Gastrocnemius medialis (tissue), 4 donors: ENCODE results near the gene EPHB2.

Experiments used
- CTCF ChIP-seq, 5 experiments: fragments of 450-650 bp in 3 of 5; fragments of 200-600 bp in 2 of 5; sonication (generic) in 2 of 5; IDR thresholded peaks in 4 of 5; conservative IDR thresholded peaks in 1 of 5; 1 replicate in 4 of 5; 2 replicates in 1 of 5; pipeline ENCODE4 v1.5.1; 2016 to 2019; ENCODE audit warnings: antibody characterized with exemption in 5 of 5, mild to moderate bottlenecking in 3 of 5, moderate library complexity in 3 of 5
- POLR2A ChIP-seq, 2 donors: fragments of 450-650 bp; IDR thresholded peaks; one replicate each; pipeline ENCODE4 v1.6.1; 2017; ENCODE audit warnings: antibody characterized with exemption in 2 of 2, mild to moderate bottlenecking in 2 of 2, moderate library complexity in 2 of 2

GRCh38 chr1:22747021-22747734 is 36.5 kb downstream of the EPHB2 start:
- no peak for TF ChIP-seq CTCF (IDR thresholded peaks at IDR 0.05 in 4 of 5, conservative IDR thresholded peaks at IDR 0.05 in 1 of 5)
- TF ChIP-seq POLR2A (IDR thresholded peaks at IDR 0.05): no peak
